H54 (cell line): Measurements from ENCODE around the gene CYP4V2.

Source experiments
- DNase-seq: peaks from one replicate; pipeline ENCODE4 v3.0.0; 2011; ENCODE audit warnings: low spot score, mixed read lengths; ENCODE audit not compliant: insufficient read length
- FAIRE-seq: peaks from 3 replicates; lab custom pipeline; 2011; peaks lifted over from hg19 to GRCh38; lab: Jason Lieb, UNC
- POLR2A ChIP-seq: IDR thresholded peaks from 2 replicates; pipeline ENCODE4 v1.6.1; 2011; ENCODE audit warnings: low read depth, mild to moderate bottlenecking, low read length

The CYP4V2 gene

DNA sequence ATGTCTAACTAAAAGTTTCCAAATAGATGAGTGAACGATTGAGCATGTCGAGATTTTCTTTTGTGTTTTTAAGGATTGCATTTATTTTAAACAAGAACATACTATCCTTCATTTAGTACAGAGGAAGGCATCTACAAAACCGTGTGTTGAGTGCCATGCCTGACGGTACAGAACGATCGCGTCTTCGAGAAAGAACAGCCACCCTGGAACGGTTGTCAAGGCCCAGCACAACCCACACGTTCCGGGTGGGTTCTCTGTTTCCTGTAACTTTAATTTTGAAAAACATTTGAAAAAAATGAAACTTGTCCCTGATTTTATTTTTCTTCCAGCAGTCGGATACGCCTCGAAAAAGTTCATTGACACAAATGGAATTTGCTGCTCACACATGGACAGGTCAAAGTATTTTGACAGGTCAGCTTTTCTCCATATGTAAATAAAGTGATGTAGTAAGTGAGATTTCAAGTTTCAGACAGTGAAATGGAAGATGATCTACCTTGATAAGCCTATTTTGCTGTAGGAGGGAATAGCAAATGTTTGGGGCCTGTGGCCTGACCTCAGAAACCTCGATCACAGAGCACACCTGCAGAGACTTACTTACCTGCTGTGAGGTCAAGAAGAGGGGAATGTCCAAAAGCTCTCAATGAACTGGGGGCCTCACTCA is 24.4 kb upstream of the CYP4V2 start:
- TF ChIP-seq POLR2A, result no peak
- FAIRE-seq, result no peak
- no peak for DNase-seq

DNA sequence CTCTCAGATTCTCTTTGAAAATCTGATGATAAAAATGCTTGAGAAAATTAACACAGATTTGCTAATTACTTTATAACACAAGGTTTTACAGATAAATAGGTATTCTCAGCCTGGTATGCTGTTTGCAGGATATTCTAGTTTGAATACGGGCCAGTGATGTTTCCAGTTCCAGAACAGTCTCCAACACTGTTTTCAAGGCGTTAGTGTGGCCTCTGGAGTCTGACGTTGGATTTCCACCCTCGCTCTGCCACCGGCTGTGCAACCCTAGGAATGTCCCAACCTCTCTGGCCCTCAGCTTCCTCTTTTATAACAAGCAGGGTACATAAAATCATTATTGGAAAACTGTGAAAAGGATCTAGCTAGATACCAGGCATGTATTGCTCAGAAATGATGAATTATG is 23.8 kb upstream of the CYP4V2 start:
- DNase-seq (no peak), FAIRE-seq (no peak)
- no peak for TF ChIP-seq POLR2A

DNA sequence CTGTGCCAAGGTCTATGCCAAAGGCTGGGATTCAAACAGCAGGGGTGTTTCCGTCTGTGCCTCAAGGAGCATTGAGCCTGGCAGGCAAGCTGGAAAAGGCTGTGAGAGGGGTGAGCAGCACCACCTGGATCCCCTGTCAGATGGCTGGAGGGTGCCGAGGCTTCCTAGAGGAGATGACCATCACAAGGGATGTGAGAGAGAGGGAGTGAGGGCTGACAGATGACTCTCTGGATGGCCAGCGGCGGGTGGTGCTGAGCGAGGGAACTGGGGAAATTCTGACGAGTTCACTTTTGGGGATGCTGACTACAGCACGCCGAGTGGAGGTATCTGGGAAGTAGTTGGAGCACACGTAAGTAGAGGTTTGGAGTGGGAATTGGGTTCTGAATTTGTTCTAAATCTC is 22.6 kb upstream of the CYP4V2 start:
- FAIRE-seq, result no peak

DNA sequence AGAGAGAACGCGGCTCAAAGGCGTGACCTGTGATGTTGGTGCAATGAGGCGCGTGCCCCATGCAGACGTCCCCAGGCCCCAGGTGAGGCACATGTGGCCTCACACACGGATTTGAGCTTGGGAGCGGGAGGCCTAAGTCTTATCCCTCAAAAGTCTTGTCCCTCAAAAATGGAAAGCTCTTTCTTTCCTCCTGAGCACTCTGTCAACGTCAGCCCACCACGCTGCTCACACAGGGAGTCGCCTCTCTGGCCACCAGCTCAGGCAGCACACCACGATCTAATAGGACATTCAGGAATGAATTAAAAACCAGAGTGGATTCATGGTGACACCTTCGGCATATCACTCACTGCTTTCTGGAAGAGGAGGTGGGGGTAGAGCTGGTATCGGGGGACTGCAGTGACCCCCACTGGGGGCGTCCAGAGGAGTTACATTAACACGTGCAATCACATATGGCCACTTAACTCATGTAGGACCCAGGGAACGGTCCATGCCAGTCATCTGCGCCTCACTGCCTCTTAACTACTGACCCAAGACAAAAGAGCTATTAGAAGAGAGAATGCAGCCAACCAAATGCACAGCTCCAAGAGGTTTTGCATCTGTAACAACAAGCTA is 21.9 kb upstream of the CYP4V2 start:
- TF ChIP-seq POLR2A, result no peak
- DNase-seq (no peak), FAIRE-seq (no peak)

More for the DNA sequence above, 22.6 kb upstream of the CYP4V2 start:
- DNase-seq, result no peak
- TF ChIP-seq POLR2A, result no peak

DNA sequence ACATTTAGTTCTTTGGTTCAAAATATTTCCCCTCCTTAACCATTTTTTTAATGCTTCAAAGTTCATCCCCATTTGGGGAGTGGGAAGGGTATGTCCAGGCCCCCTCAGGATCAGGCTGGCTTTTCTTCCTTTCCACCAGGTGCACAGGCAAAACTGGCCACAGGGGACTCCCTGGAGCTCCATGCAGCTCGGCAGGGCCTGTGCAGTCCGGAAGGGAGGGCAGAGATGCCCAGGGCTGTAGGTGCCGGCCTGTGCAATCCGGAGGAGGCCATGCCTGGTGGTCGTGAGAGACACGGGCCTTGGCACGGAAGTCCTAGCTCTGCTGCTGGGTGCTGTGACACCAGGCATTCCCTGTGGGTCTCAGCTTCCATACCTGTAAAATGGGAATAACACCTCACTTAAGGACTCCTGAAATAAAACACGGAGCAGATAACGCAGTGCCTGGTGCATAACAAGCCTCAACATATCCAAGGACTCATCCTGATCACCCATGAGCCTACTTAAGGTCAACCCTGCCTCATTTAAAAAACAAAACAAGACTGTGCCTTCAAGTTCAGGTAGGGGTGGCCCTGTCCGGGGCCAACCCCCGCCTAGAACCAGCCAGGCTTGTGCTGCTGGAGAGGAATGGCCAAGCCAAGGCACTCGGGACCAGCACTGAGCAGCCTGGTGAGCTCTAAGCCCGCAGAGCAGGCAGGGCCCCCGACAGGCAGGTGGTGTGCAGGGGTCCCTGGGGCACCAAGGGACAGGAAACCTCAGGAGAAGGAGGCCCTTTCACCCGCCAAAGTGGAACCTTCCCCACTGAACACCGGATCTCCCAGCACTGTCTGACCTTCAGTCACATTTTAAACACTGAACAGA is 21.2 kb upstream of the CYP4V2 start:
- DNase-seq (no peak), FAIRE-seq (no peak)
- no peak for TF ChIP-seq POLR2A

DNA sequence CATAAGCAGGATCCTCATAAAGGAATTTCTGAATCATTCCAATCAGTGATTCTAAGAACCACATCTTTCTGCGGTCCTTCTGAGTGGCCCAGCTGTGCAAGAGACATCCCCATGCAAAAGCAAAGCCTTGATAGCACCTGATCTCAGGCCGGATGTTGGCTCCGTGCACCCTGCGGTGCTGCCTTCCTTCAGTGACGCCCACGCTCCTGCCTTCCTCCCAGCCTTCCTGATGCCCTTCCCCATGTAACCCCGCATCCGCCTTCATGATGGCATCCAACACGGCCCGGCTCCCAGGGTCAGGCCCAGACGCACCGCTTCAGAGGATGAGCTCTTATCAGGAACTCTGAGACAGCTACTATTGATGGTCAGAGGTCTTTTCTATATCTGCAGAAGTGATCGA is 20.4 kb upstream of the CYP4V2 start:
- FAIRE-seq, result no peak
- TF ChIP-seq POLR2A, result no peak
- DNase-seq, result no peak

DNA sequence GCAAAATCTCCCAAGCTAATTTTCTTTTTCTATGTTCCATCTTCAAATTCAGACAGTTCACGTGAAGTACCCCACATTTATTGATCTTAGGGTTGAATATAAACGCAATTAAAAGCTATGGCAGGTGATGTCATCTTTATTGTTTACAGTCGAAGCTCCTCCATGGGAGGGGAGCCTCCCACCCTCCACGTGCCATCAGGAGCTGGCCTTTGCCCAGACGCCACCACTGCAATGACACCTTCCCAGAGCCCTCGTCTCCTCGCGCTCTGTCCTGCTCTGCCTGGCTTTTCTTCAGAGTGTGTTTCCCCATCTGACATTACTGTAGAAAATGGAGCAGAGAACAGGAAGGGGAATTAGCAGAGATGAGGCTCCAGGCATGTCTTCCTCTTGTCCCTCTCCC is 18.8 kb upstream of the CYP4V2 start:
- no peak for FAIRE-seq
- no peak for TF ChIP-seq POLR2A
- DNase-seq, result no peak

DNA sequence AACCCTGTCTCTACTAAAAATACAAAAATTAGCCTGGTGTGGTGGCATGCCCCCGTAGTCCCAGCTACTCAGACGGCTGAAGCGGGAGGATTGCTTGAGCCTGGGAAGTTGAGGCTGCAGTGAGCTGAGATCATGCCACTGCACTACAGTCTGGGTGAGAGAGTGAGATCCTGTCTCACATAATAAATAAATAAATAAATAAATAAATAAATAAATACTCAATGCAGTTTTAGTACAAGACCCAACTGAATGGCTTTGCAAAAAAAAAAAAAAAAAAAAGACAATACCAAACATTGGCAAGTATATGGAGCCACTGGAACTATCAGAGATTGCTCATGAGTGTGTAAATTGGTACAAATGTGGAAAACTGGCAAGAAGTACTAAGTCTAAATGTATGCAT is 3.3 kb upstream of the CYP4V2 start:
- FAIRE-seq, result no peak
- TF ChIP-seq POLR2A, result no peak
- no peak for DNase-seq

DNA sequence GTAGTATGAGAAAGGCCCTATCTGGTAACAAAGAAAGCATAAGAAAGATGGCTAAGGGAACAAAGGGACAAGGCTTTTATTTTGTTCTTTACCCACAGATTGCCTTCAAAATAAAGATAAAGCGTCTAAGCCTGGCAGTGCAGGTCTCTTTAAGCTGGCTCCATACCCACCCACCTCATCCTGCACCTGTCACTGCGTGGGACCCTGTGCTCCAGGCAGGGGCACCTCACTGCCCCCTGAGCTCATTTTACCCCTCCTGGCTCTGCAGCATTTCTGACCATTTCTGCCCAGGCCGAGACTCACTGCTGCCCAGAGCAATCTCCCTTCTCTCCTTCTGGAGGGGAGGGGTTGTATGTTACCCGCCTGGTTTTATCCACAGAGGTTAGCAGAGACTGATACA is 1.7 kb upstream of the CYP4V2 start:
- TF ChIP-seq POLR2A, result no peak

DNA sequence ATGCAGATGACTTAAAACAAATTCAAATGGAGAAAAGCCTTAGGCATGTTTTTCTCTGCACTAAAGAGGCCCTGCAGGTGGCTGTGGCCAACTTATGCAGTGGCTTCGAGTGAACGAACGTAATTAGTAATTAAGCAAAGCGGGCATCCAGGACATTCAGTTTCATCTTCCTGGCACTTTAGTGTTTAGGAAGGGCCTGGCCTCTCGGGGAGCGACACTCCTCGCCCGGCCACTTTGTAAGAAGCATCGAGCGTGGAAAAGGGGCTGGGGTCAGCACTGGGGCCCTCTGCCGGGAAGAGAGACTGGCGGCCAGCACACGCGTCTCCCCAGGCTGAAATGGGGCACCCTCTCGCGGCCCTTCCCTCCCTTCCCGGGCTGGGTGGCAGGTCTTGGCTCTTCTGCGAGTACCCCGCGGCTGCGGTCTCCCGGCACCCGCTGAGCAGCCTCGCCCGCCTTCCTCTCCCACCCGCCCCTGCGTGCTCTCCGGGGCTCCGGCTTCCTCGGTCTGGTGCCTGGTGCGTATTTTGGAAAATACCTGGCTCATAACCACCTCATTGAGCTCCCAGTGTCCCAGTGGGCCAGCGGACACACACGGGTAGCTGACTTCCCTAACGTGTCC is 677 bp upstream of the CYP4V2 start:
- peak; percentile 31 for DNase-seq
- TF ChIP-seq POLR2A, result no peak

More for the DNA sequence above, 1.7 kb upstream of the CYP4V2 start:
- FAIRE-seq, result no peak
- DNase-seq, result no peak

DNA sequence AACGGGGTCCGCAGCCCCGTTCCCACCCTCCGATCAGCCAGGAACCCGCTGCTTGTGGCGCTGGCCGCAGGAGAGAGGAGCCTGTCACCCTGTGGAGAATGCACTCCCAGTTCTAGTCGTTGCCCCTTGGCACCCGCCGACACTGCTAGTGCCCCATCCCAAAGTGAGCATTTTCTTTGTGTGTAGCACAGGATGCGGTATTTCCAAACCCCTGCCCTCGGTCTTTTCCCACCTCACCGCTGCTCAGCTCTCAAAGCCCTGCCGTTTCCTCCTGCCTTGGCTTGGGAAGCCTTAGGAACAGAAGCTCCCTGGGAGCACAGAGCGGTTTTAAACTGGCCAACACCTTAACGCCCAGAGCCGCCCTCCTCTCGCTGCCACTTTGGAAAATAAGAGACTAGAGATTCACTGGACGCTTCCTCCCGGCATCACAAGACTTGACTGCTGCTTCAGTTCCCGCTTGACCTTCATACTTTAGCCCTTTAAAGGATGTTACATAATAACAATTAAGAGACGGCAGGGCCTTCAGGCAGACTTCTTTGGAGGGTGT is 772 bp downstream of the CYP4V2 start:
- FAIRE-seq (no peak), DNase-seq (peak; percentile 8)
- no peak for TF ChIP-seq POLR2A

More for the DNA sequence above, 677 bp upstream of the CYP4V2 start:
- no peak for FAIRE-seq

DNA sequence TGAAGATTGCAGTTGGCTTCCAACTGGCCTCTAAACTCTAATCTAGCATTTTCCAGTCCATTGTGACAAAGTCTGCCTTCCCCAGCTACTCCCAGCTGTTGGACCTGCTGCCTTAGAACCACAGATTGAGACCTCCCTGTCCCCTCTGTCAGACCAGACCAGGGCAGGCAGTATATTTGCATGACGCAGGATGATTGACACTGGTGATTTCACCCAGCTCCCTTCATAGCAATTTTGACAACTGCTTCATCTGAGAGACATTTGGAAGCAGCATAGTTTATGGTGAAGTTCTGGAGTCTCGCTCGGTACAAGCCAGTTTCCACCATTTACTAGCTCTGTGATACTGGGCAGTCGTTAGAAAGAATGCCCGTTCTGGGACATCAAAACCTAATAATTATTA is 2.5 kb downstream of the CYP4V2 start:
- TF ChIP-seq POLR2A, result no peak
- no peak for FAIRE-seq

DNA sequence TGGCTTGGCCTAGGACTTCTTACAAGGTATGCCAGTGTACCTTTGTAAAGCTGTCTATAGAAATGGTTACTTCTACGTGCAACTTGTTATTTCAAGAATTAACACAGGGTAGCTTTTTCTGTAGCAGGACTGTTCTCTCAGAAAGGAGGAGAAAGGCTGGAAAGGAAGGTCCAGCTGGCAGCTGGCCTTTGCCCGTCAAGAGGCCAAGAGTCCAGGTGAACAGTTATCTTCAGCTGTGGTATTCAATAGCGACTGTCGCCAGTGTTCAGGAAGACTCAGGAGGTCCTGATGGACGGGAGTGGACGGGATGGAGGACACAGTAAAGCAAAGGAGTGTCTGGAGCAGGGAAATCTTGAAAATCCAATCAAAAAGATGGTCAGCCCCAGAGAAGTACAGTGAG is 4.7 kb downstream of the CYP4V2 start:
- DNase-seq (no peak), FAIRE-seq (no peak)
- TF ChIP-seq POLR2A, result no peak

More for the DNA sequence above, 2.5 kb downstream of the CYP4V2 start:
- no peak for DNase-seq

DNA sequence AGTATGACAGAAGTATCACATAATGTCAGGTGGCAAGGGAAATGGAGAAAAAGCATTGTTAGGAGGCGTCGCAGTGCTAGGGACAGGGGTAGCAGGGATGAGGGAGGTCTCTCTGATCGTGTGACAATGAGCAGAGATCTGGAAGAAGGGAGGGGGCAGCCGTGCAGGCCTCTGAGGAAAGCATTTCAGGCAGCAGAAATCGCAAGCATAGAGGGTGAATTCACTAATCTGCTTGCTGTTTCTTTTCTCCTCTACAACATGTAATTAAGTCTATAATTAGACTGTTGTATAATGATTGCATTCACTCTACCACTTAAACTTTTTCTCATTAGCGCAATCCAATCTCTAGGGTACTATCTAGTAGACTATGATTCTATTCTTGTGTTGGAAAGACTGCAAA is 9.1 kb downstream of the CYP4V2 start:
- FAIRE-seq (no peak), DNase-seq (no peak)
- no peak for TF ChIP-seq POLR2A

DNA sequence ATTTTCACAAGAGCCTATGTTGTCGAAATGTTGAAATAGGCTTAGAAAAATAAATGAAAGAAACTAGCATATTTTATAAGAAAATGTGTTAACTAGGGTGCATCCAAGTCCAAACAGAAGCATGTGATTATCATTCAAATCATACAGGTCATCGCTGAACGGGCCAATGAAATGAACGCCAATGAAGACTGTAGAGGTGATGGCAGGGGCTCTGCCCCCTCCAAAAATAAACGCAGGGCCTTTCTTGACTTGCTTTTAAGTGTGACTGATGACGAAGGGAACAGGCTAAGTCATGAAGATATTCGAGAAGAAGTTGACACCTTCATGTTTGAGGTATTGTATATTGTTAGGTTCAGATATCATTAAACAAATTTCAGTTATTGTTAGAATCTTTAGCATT is 9.6 kb downstream of the CYP4V2 start:
- no peak for FAIRE-seq
- TF ChIP-seq POLR2A, result no peak

More for the DNA sequence above, 9.6 kb downstream of the CYP4V2 start:
- DNase-seq, result no peak
